GM18909 (cell line): ENCODE data around the gene DUSP6.

Experiments
- ATAC-seq: cut with Tn5 transposase; IDR thresholded peaks from one replicate; pipeline ENCODE4 v1.9.1; 2021; ENCODE audit warnings: mild to moderate bottlenecking; ENCODE audit not compliant: unreplicated experiment, poor library complexity

The DUSP6 gene

DNA sequence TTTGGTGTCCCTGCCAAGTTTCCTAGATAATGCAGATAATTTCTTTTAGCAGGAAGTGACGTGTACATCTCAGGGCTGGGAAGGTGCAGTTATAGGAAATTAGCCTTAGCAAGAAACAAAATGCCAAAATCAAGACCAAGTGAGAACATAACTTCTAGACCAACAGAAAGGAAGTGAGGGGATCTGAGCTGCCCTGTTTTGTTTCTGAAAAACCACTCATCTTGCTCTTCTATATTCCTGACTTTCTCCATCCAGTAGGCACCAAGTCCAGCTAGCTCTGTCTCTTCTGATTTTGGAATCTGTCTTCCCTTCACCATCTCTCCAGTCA, 23.9 kb upstream of the DUSP6 start:
- ATAC-seq, result no peak

- ATAC-seq, result no peak
These were observed 21.7 kb upstream of the DUSP6 start for GRCh38 chr12:89373763-89374572.

DNA sequence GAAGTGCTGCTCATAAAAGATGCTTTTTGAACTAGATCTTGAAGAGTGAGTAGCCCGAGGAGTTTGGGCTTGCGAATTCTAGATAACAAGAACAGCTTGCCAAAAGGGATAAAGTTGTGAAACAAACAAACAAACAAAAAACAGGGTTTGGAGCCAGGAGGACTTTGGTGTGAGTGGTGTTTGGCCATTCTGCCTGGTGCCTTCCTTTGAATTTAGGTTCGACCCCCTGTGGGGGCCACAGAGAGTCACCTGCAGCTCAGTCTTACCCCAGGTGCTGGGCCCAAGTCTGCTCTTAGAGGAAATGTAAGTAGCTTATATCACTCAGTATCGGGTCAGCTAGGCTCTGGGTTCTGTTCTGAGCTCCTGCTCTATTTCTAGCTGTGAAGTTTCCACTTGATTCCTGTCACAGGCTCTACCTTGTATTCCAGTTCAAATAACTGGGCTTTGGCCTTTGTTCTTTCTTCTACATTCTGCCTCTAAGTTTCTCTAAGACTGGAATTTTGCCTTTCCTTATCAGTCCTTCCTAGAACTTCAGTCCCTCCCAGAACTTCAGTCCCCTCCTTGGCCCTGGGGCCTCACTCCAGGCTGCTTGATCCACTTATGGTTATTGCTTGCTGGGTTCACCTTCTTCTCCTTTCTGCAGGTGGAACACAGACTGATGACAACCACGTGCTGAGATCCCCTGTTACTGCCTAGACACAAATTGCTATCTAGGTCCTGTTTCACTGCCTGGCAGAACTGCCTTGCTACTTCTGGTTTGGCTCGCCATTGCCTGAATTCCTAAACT, 20.5 kb upstream of the DUSP6 start:
- no peak for ATAC-seq

DNA sequence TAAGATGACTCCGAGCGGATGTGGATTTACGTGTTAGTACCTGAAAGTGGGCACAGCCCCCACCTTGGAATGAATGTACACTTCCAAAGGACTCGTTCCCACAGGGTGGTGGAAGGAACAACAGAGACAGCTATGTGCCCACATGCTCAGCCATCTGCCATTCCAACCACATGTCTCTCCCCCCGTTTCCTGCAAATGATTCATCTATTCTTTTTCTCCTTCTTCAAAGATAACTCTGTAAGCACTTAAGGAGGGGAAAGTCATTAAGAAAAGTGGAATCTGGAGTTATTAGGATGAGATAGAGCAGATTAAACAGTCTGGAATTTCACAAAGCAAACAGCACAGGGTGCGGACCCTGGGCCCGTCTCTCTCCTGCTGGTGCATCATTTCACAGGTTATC, 18.5 kb upstream of the DUSP6 start:
- no peak for ATAC-seq

- no peak for ATAC-seq
These were observed 18.1 kb upstream of the DUSP6 start for GRCh38 chr12:89370421-89370831.

DNA sequence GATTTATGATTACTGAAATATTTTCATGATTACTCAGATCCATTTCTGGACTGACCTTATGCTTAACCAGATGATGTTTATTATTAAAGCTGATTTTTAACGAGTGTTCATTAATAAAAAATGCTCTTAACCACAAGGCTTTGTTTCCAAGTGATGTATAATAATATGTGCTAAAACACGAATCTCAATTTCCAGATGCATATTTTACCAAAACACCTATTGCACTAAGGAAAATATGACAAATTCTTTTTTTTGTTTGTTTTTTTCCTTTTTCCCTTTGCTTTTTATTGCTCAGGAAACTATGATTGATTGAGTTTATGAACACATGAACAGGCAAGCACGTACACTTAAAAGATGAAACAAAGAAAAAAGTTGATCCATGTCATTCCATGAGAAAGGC, 16.9 kb upstream of the DUSP6 start:
- no peak for ATAC-seq

- ATAC-seq, result no peak
These were observed 16.1 kb upstream of the DUSP6 start for GRCh38 chr12:89368391-89368790.

GRCh38 chr12:89366676-89367364, 14.5 kb upstream of the DUSP6 start:
- ATAC-seq, result no peak

DNA sequence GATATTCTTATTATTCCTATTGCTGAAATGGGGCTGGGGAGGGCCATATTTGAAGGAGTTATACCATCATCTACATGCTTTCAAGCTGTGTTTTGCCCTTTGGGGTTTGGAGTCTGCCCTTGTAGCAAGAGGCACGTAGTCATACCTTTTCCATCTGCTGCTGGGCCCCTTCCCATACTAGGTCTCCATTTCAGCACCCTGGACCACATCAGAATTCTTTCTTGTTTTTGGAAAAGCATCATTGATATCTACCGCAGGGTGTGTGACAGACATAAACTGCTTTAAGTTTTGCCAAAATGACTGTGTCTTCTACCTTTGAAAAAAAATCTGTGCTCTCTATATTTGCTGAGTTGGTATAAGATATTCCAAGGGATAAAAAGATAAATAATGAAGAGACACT, 12.3 kb upstream of the DUSP6 start:
- no peak for ATAC-seq

- no peak for ATAC-seq
These were observed 11.8 kb upstream of the DUSP6 start for GRCh38 chr12:89364058-89364457.

DNA sequence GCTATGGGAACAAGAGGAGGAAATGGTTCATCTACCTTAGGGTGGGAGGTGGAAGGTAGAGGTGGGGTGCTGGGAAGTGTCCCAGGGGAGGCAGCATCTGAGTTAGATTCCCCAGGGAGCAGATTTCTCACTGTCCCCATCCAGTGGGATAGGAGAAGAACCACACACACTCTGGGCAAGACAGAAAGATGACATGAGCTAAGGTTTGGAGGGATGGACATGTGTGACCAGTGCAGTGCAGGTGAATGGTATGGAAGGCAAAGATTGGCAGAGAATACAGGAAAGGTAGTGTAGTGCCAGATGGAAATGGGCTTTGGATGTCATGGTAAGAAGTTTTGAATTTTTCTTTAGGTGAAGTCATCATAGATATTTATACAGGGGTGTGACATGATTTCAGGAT, 11.3 kb upstream of the DUSP6 start:
- ATAC-seq, result no peak

DNA sequence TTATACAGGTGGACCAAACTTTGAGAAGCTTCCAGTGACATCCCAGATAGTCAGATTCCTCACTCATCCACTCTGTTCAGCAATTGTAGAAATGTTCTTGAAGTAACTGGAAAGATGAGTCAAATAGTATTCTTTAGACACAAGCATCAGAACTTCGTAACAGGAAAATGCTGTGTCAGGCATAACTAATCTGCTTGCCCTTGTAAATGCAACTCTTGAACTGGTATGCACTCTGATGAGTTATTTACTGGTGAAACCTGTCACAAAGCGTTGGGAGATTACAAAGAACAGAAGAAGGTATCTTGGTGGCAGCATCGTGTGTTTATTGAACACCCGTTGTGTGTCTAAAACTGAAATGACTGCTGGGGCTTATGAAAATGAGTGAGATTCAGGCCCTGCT, 10.8 kb upstream of the DUSP6 start:
- ATAC-seq, result no peak

DNA sequence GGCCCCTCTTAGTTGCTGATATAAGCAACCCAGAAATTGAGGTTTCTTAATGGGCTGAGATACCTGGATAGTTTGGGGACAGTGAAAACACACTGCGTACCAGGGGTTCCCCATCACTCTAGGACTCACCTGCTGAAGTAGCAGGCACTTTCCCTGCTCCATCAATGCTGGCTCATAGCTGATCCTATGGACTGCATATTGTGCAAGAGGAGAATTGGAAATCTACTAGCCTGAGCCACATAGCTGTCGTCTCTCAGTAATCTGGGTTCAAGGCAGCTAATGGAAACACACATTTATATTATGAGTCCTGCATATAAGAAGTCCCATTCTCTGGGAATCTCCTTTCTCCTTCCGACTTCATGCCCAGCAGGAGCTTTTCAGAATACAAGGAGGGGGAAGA, 7.3 kb upstream of the DUSP6 start:
- ATAC-seq, result no peak

- no peak for ATAC-seq
These were observed 6.5 kb upstream of the DUSP6 start for GRCh38 chr12:89358805-89359204.

GRCh38 chr12:89357297-89357730, 5.0 kb upstream of the DUSP6 start:
- ATAC-seq, result no peak

DNA sequence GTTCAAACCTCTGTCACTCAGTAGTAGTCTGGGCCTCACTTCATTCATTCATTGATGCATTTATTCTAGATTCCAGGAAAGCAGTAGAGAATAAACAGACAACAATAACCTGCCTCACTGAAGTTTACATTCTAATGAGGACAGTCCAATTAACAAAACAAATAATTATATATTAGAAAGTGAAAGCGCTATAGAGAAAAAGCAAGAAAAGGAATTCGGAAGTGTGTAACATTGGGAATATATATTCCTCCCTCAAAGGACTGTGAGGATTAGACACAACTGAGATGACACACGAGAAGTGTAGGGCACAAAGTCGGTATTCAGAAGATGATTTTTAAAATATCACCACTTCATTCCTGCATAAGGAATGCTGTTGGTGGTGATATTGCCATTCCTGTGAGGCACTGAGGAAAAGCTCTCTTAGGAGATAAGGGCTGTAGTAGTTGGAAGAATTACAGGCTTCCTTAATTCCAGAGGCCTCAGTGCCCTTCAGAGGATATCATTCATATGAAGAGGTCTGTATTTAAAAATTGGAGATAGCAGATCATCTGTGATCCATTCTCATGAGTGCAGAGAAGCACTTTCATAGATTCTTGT, 3.9 kb upstream of the DUSP6 start:
- no peak for ATAC-seq

DNA sequence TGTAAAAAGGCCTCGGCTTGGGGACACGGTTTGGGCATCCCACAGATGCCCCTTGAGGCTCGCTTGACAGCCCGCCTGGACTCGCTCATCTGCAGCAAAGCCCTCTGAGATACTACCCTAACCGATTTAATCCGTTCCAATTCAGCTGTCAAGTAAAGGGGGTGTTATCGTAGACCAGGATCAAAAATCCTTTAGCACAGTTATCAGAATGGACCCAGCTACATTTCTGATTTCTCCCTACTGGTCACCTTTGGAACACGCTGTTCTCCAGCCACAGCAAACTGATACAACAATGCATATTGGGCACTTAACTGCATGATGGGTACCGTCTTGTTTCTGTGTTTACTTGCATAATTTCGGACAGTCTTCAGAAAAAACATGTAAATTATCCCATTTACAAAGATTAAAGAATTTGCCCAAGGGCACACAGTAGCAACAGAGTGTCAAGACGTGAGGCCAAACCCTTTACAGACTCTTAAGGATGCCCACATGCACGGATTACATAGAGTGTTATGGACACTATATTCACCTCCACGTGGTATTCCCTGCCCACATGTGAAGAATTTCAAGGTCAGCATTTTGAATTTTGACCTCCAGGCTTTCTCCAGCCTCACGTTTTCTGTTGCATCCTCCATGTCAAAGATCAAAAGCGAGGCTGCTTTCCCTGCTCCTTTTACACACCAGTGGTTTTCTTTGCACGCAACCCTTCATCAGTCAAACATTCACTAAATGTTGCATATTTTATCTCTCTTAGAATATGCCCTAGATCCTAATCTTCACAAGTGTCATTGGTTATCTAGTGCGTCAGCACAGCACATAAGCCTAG, 3.2 kb upstream of the DUSP6 start:
- ATAC-seq, result no peak

- no peak for ATAC-seq
These were observed 2.3 kb upstream of the DUSP6 start for GRCh38 chr12:89354612-89355067.

- ATAC-seq, result peak; percentile 33
These were observed 1.7 kb upstream of the DUSP6 start for GRCh38 chr12:89353823-89354611.
